HepG2 (cell line): ENCODE measurements around the gene SMARCD1. TPM values are rescaled to one million over a fixed set of nuclear protein-coding genes. Genes with fewer than 3 reads are reported as not detected.

ENCODE experiments used
- IKZF4 ChIP-seq: sonication (generic); formaldehyde crosslinking; IDR thresholded peaks from 2 replicates; pipeline ENCODE4 v1.5.1; 2020; ENCODE audit warnings: borderline replicate concordance, mild to moderate bottlenecking, low read depth, missing genetic modification reagents; ENCODE audit errors: not compliant biosample characterization
- ISL2 ChIP-seq: sonication (generic); formaldehyde crosslinking; IDR thresholded peaks from 2 replicates; pipeline ENCODE4 v1.5.0; 2020; ENCODE audit warnings: missing genetic modification reagents
- KLF12 ChIP-seq: sonication (generic); formaldehyde crosslinking; IDR thresholded peaks from 2 replicates; pipeline ENCODE4 v1.4.0; 2020; ENCODE audit warnings: missing genetic modification reagents, borderline replicate concordance
- MXI1 ChIP-seq: IDR thresholded peaks from 3 replicates; pipeline ENCODE4 v1.6.1; 2012; ENCODE audit warnings: low read depth, low read length, inconsistent platforms, borderline replicate concordance
- POLR2A ChIP-seq, 2 experiments: IDR thresholded peaks; 2 replicates each; pipeline ENCODE4 v1.6.1; 2011; ENCODE audit warnings: low read depth in 2 of 2, low read length in 2 of 2, mild to moderate bottlenecking in 1 of 2, moderate library complexity in 1 of 2; ENCODE audit not compliant: insufficient read depth in 1 of 2
- ZNF75D ChIP-seq: sonication (generic); formaldehyde crosslinking; IDR thresholded peaks from 2 replicates; pipeline ENCODE4 v1.8.1; 2023; ENCODE audit warnings: missing genetic modification reagents, mild to moderate bottlenecking, borderline replicate concordance
- ZNF768 ChIP-seq: sonication (generic); formaldehyde crosslinking; IDR thresholded peaks from 2 replicates; pipeline ENCODE4 v1.4.0; 2020; ENCODE audit warnings: missing genetic modification reagents
- ZNF777 ChIP-seq: sonication (generic); formaldehyde crosslinking; IDR thresholded peaks from 2 replicates; pipeline ENCODE4 v1.4.0; 2020; ENCODE audit warnings: missing genetic modification reagents
- polyA plus RNA-seq, 8 experiments: library from polyadenylated mRNA; depleted of rRNA in 3 of 8; stranded (reverse) in 7 of 8; unstranded in 1 of 8; fragments of >200 nt; fragmentation: Illumina TruSeq in 4 of 8; extraction: Trizol in 4 of 8; gene quantifications; 2 replicates each; pipeline versions ENCODE4 v1.2.1 to v1.2.3, GENCODE V29; 2011 to 2016; ENCODE audit warnings: low read depth in 4 of 8, missing spikeins in 1 of 8, mixed read lengths in 1 of 8; ENCODE audit not compliant: insufficient read depth in 1 of 8
- total RNA-seq, 5 experiments: library from RNA; depleted of rRNA; stranded (reverse); fragments of >200 nt; fragmentation: Illumina TruSeq; extraction: Trizol; gene quantifications; 2 replicates each; pipeline ENCODE4 v1.2.3, GENCODE V29; 2016; ENCODE audit warnings: low read depth in 1 of 5
- TF ChIP-seq, protein P1 (sequence below): sonication (generic); formaldehyde crosslinking; IDR thresholded peaks from 2 replicates; pipeline ENCODE4 v1.5.1; 2020; ENCODE audit warnings: mild to moderate bottlenecking, missing genetic modification reagents, borderline replicate concordance
- TF ChIP-seq, protein P2 (sequence below): sonication (generic); formaldehyde crosslinking; IDR thresholded peaks from 2 replicates; pipeline ENCODE4 v1.4.0; 2020; ENCODE audit warnings: mild to moderate bottlenecking, missing genetic modification reagents
- TF ChIP-seq, protein P3 (sequence below): sonication (generic); formaldehyde crosslinking; IDR thresholded peaks from 2 replicates; pipeline ENCODE4 v1.5.0; 2020; ENCODE audit warnings: missing genetic modification reagents

SMARCD1 gene
- total and polyA plus RNA-seq, 2 of the 13 experiments (the other 11 are each of a cell fraction or from before 2014, with no cell fraction given): 51.7 to 54.6 TPM

DNA sequence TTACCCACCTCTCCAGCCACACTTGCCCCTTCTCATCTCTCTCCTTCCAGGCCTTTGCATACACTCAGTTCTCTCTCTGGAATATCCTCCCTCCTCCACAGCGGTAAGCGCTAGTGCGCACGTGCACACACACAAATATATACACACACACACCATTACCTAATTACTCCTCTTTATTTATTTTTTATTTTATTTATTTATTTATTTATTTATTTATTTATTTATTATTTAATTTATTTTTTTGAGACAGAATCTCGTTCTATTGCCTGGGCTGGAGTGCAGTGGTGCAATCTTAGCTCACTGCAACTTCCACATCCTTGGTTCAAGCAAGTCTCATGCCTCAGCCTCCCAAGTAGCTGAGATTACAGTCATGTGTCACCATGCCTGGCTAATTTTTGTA lies 16.1 kb upstream of the SMARCD1 start (continued):
- TF ChIP-seq, protein P1, sequence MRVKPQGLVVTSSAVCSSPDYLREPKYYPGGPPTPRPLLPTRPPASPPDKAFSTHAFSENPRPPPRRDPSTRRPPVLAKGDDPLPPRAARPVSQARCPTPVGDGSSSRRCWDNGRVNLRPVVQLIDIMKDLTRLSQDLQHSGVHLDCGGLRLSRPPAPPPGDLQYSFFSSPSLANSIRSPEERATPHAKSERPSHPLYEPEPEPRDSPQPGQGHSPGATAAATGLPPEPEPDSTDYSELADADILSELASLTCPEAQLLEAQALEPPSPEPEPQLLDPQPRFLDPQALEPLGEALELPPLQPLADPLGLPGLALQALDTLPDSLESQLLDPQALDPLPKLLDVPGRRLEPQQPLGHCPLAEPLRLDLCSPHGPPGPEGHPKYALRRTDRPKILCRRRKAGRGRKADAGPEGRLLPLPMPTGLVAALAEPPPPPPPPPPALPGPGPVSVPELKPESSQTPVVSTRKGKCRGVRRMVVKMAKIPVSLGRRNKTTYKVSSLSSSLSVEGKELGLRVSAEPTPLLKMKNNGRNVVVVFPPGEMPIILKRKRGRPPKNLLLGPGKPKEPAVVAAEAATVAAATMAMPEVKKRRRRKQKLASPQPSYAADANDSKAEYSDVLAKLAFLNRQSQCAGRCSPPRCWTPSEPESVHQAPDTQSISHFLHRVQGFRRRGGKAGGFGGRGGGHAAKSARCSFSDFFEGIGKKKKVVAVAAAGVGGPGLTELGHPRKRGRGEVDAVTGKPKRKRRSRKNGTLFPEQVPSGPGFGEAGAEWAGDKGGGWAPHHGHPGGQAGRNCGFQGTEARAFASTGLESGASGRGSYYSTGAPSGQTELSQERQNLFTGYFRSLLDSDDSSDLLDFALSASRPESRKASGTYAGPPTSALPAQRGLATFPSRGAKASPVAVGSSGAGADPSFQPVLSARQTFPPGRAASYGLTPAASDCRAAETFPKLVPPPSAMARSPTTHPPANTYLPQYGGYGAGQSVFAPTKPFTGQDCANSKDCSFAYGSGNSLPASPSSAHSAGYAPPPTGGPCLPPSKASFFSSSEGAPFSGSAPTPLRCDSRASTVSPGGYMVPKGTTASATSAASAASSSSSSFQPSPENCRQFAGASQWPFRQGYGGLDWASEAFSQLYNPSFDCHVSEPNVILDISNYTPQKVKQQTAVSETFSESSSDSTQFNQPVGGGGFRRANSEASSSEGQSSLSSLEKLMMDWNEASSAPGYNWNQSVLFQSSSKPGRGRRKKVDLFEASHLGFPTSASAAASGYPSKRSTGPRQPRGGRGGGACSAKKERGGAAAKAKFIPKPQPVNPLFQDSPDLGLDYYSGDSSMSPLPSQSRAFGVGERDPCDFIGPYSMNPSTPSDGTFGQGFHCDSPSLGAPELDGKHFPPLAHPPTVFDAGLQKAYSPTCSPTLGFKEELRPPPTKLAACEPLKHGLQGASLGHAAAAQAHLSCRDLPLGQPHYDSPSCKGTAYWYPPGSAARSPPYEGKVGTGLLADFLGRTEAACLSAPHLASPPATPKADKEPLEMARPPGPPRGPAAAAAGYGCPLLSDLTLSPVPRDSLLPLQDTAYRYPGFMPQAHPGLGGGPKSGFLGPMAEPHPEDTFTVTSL (CRISPR knock-in tag): no peak
- no peak for TF ChIP-seq ZNF777 (CRISPR knock-in tag)
- TF ChIP-seq POLR2A (IDR thresholded peaks at IDR 0.05; ENCODE audit: insufficient read depth in 1 of 2, low read depth in 2 of 2, low read length in 2 of 2): no peak
- TF ChIP-seq, protein P2, sequence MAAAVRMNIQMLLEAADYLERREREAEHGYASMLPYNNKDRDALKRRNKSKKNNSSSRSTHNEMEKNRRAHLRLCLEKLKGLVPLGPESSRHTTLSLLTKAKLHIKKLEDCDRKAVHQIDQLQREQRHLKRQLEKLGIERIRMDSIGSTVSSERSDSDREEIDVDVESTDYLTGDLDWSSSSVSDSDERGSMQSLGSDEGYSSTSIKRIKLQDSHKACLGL: no peak
- no peak for TF ChIP-seq IKZF4 (CRISPR knock-in tag)
- no peak for TF ChIP-seq MXI1
- no peak for TF ChIP-seq ISL2 (CRISPR knock-in tag)
- TF ChIP-seq ZNF768 (CRISPR knock-in tag): no peak
- TF ChIP-seq, protein P3, sequence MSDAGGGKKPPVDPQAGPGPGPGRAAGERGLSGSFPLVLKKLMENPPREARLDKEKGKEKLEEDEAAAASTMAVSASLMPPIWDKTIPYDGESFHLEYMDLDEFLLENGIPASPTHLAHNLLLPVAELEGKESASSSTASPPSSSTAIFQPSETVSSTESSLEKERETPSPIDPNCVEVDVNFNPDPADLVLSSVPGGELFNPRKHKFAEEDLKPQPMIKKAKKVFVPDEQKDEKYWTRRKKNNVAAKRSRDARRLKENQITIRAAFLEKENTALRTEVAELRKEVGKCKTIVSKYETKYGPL (CRISPR knock-in tag): no peak
- TF ChIP-seq ZNF75D (CRISPR knock-in tag): no peak
- no peak for TF ChIP-seq KLF12 (CRISPR knock-in tag)
